IgD-negative memory B cell (primary cell): ENCODE results near the gene OR2T27. TPM values are rescaled to one million over a fixed set of nuclear protein-coding genes. Genes with fewer than 3 reads are reported as not detected.
"Not testable (repeated sequence)": the region's sequence is repeated elsewhere in the genome, so short reads cannot be mapped to it uniquely, and the experiment has no call there.

Experiments
- H3K27ac Mint-ChIP-seq, 3 donors: one replicate each; pipeline ENCODE4 v1.8.0; 2020 to 2022; ENCODE audit warnings: mild to moderate bottlenecking in 3 of 3, mixed read lengths in 3 of 3, moderate library complexity in 1 of 3
- H3K27me3 Mint-ChIP-seq: one replicate; pipeline ENCODE4 v1.8.0; 2021; ENCODE audit warnings: mixed read lengths
- H3K36me3 Mint-ChIP-seq: one replicate; pipeline ENCODE4 v1.8.0; 2020; ENCODE audit warnings: mild to moderate bottlenecking, mixed read lengths
- H3K4me1 Mint-ChIP-seq, 3 donors: one replicate each; pipeline ENCODE4 v1.8.0; 2020 to 2022; ENCODE audit warnings: mixed read lengths in 3 of 3, mild to moderate bottlenecking in 1 of 3
- H3K4me3 Mint-ChIP-seq, 4 donors: one replicate each; pipeline ENCODE4 v1.8.0; 2020 to 2022; ENCODE audit warnings: mild to moderate bottlenecking in 4 of 4, mixed read lengths in 4 of 4, moderate library complexity in 3 of 4
- H3K9me3 Mint-ChIP-seq, 3 donors: one replicate each; pipeline ENCODE4 v1.8.0; 2020 to 2021; ENCODE audit warnings: mixed read lengths in 3 of 3, mild to moderate bottlenecking in 1 of 3
- polyA plus RNA-seq: library from polyadenylated mRNA; unstranded; fragments of 300-500 nt; fragmentation: Illumina TruSeq; gene quantifications from one replicate; pipeline ENCODE4 v1.2.3, GENCODE V29; 2021

The OR2T27 gene
- polyA plus RNA-seq, 1 donor from 2014 or later: not detected

GRCh38 chr1:248663453-248664328 lies 8.4 kb upstream of the OR2T27 start:
- Mint-ChIP-seq H3K4me1 (peaks cover 10 to 25% (median 22%) of the 10 kb centered on the region in 3 donors), H3K27ac (peak overlapping the region; percentile 72 to 93 (median 75)), H3K4me3 (peak overlapping the region in 2 of 4 donors; percentile 12 to 30)
- H3K27me3 Mint-ChIP-seq, H3K9me3 Mint-ChIP-seq, H3K36me3 Mint-ChIP-seq: not testable (repeated sequence)

- not testable (repeated sequence) for H3K36me3 Mint-ChIP-seq, H3K27ac Mint-ChIP-seq
- peaks cover 0 to 11% (median 10%) of the 10 kb centered on the region in 3 donors for H3K4me1 Mint-ChIP-seq
Measured at GRCh38 chr1:248656797-248657196, 1.5 kb upstream of the OR2T27 start.

GRCh38 chr1:248648770-248649536 lies 6.4 kb downstream of the OR2T27 start:
- H3K9me3 Mint-ChIP-seq, H3K36me3 Mint-ChIP-seq, H3K27ac Mint-ChIP-seq, H3K4me1 Mint-ChIP-seq, H3K27me3 Mint-ChIP-seq, H3K4me3 Mint-ChIP-seq: not testable (repeated sequence)

More at GRCh38 chr1:248656797-248657196, 1.5 kb upstream of the OR2T27 start:
- H3K4me3 Mint-ChIP-seq, H3K27me3 Mint-ChIP-seq, H3K9me3 Mint-ChIP-seq: not testable (repeated sequence)

- H3K27me3 Mint-ChIP-seq, H3K4me1 Mint-ChIP-seq, H3K36me3 Mint-ChIP-seq, H3K9me3 Mint-ChIP-seq, H3K4me3 Mint-ChIP-seq, H3K27ac Mint-ChIP-seq: not testable (repeated sequence)
Measured at GRCh38 chr1:248645178-248645577, 10.2 kb downstream of the OR2T27 start, which contains the start of gene OR2T35. Gene OR2T35 (minus strand): TSS chr1:248645278. CDS start chr1:248639258, 6,020 bp downstream.

GRCh38 chr1:248642971-248643651 lies 12.2 kb downstream of the OR2T27 start:
- H3K27ac Mint-ChIP-seq, H3K27me3 Mint-ChIP-seq, H3K4me1 Mint-ChIP-seq, H3K4me3 Mint-ChIP-seq, H3K9me3 Mint-ChIP-seq, H3K36me3 Mint-ChIP-seq: not testable (repeated sequence)

GRCh38 chr1:248641583-248641982 lies 13.7 kb downstream of the OR2T27 start:
- not testable (repeated sequence) for H3K27me3 Mint-ChIP-seq, H3K4me1 Mint-ChIP-seq, H3K36me3 Mint-ChIP-seq, H3K9me3 Mint-ChIP-seq, H3K4me3 Mint-ChIP-seq, H3K27ac Mint-ChIP-seq

- not testable (repeated sequence) for H3K4me3 Mint-ChIP-seq, H3K4me1 Mint-ChIP-seq, H3K9me3 Mint-ChIP-seq, H3K36me3 Mint-ChIP-seq, H3K27ac Mint-ChIP-seq, H3K27me3 Mint-ChIP-seq
Measured at GRCh38 chr1:248640906-248641305, 14.4 kb downstream of the OR2T27 start.

- not testable (repeated sequence) for H3K27ac Mint-ChIP-seq, H3K4me3 Mint-ChIP-seq, H3K36me3 Mint-ChIP-seq, H3K9me3 Mint-ChIP-seq, H3K4me1 Mint-ChIP-seq, H3K27me3 Mint-ChIP-seq
Measured at GRCh38 chr1:248639652-248640051, 15.7 kb downstream of the OR2T27 start.

- H3K9me3 Mint-ChIP-seq, H3K36me3 Mint-ChIP-seq, H3K27ac Mint-ChIP-seq, H3K4me1 Mint-ChIP-seq, H3K27me3 Mint-ChIP-seq, H3K4me3 Mint-ChIP-seq: not testable (repeated sequence)
Measured at GRCh38 chr1:248636612-248637011, 18.7 kb downstream of the OR2T27 start.

GRCh38 chr1:248634991-248635390 lies 20.3 kb downstream of the OR2T27 start, which contains the start of gene OR2T11:
Gene OR2T11 (minus strand): TSS chr1:248635091. CDS start chr1:248627128, 7,963 bp downstream.
- H3K36me3 Mint-ChIP-seq, H3K27me3 Mint-ChIP-seq, H3K9me3 Mint-ChIP-seq, H3K27ac Mint-ChIP-seq, H3K4me1 Mint-ChIP-seq, H3K4me3 Mint-ChIP-seq: not testable (repeated sequence)

- no peaks in the 10 kb centered on the region for H3K27me3 Mint-ChIP-seq
- no peaks in the 10 kb centered on the region for H3K9me3 Mint-ChIP-seq
- no peaks in the 10 kb centered on the region for H3K36me3 Mint-ChIP-seq
- peaks cover 4 to 12% (median 9%) of the 10 kb centered on the region in 3 donors for H3K4me1 Mint-ChIP-seq
- no peak overlapping the region for H3K4me3 Mint-ChIP-seq
- H3K27ac Mint-ChIP-seq: no peak overlapping the region
Measured at GRCh38 chr1:248631354-248632008, 23.8 kb downstream of the OR2T27 start.

- Mint-ChIP-seq H3K27me3 (no peaks in the 10 kb centered on the region), H3K9me3 (no peaks in the 10 kb centered on the region), H3K36me3 (no peaks in the 10 kb centered on the region), H3K4me1 (peaks cover 4 to 12% (median 9%) of the 10 kb centered on the region in 3 donors), H3K4me3 (no peak overlapping the region), H3K27ac (no peak overlapping the region)
Measured at GRCh38 chr1:248630551-248630950, 24.8 kb downstream of the OR2T27 start.

GRCh38 chr1:248627971-248628844 lies 27.1 kb downstream of the OR2T27 start:
- Mint-ChIP-seq H3K27me3 (no peaks in the 10 kb centered on the region), H3K4me3 (peak overlapping the region in 3 of 4 donors; percentile 51 to 55 (median 53)), H3K27ac (peak overlapping the region in 2 of 3 donors; percentile 28 to 73), H3K36me3 (no peaks in the 10 kb centered on the region), H3K4me1 (peaks cover 4 to 12% (median 9%) of the 10 kb centered on the region in 3 donors), H3K9me3 (no peaks in the 10 kb centered on the region)

- no peaks in the 10 kb centered on the region for H3K27me3 Mint-ChIP-seq
- peaks cover 9 to 17% (median 14%) of the 10 kb centered on the region in 3 donors for H3K4me1 Mint-ChIP-seq
- H3K36me3 Mint-ChIP-seq: no peaks in the 10 kb centered on the region
- no peak overlapping the region for H3K27ac Mint-ChIP-seq
- H3K4me3 Mint-ChIP-seq: no peak overlapping the region
- no peaks in the 10 kb centered on the region for H3K9me3 Mint-ChIP-seq
Measured at GRCh38 chr1:248625971-248626370, 29.4 kb downstream of the OR2T27 start.
